ENCODE results near the gene RPS19BP1. TPM values are rescaled to one million over a fixed set of nuclear protein-coding genes. Genes with fewer than 3 reads are reported as not detected.

Gene RPS19BP1, protein sequence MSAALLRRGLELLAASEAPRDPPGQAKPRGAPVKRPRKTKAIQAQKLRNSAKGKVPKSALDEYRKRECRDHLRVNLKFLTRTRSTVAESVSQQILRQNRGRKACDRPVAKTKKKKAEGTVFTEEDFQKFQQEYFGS
- total RNA-seq (2014; rRNA removed; shearing (Covaris generic)): 48.3 and 66.2 TPM in 2 replicates

DNA sequence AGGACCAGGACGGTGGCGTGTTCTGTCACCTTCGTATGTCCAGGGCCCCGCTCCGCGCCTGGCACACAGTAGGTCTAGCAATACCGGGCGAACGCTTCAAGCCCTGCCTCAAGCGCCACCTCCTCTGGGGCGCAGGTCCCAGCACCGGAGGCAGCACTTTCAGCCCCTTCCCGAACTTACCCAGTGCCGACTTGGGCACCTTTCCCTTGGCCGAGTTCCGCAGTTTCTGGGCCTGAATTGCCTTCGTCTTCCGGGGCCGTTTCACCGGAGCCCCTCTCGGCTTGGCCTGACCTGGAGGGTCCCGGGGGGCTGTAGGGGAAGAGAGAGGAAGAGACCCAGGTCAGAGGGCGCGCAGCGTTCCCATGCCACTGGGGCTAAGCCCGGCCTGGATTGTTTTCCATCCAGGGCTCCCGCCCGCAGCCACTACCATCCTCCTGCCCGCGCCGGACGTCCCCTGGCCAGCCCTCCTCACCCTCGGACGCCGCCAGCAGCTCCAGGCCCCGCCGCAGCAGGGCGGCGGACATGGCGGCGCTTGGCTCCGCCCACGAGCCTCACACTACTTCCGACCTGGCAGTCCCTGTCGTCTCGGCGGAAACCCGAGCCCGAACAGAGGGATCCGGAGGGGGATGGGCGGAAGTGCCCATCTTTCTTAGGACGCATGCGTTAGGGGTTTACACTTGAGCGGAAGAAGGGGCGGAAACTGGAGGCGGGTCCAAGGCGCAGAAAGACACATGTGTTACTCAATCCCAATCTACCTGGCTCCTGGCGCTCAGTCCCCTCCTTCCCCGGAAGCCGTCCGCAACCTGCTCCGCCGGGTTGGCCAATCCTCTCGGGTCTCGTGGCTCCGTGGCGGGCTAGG is at the start of gene RPS19BP1:
TSS of gene RPS19BP1 (minus strand) at position 534 of the 859 bp plus-strand sequence. CDS start at position 524, 10 bp downstream.
- H3K36me3 ChIP-seq: peaks cover 5% of the 10 kb centered on the region
- H3K4me3 ChIP-seq: peak within 1 kb of the TSS; percentile 73
- DNase-seq: peak; percentile 98 to 99
- peaks cover 18% of the 10 kb centered on the region for H3K4me1 ChIP-seq
- H3K27me3 ChIP-seq: no peaks in the 10 kb centered on the region
- no peaks in the 10 kb centered on the region for H3K9me3 ChIP-seq (replicated peaks)
- peak within 1 kb of the TSS; percentile 44 for H3K27ac ChIP-seq

DNA sequence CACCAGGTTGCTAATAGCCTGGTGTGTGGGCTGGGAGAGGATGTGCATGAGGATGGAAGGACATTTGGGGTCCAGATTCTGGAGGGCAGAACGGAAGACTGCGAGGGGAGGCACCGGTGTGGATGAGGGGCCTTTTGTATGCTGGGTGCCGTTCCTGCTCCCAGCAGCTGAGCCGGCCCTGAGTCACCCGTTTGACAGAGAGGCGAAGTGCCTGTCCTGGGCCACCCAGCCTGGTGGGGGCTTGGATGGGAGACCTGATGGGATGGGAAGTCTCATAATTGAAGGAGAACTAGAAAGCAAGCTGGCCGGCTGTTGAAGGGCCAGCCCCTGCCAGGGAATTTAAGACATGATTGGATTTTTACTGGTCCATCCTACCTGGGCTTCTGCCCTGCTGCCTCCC is 48.8 kb upstream of the RPS19BP1 start:
- no peaks in the 10 kb centered on the region for H3K4me1 ChIP-seq
- no peak for DNase-seq
- no peak overlapping the region for H3K27ac ChIP-seq
- H3K4me3 ChIP-seq: no peak overlapping the region
- H3K27me3 ChIP-seq: no peaks in the 10 kb centered on the region
- no peaks in the 10 kb centered on the region for H3K9me3 ChIP-seq (replicated peaks)
- no peaks in the 10 kb centered on the region for H3K36me3 ChIP-seq

DNA sequence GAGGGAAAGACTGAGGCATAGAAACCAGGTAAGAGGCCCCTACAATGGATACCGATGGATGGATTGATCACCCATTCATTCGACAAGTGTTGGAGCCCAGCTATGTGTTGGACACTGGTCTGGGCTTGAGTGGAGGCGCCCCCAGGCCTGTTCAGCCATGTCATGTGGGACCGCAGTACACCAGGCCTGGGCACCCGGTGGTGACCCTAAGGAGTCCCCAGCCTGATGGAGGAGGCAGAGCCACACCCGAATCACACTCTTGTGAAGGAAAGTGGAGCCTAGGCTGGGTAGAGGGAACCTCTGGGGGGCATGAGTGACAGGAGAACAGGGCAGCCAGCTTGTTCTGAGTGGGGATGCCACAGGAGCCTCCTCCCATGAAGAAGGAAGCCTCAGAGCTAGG is 48.2 kb upstream of the RPS19BP1 start:
- H3K9me3 ChIP-seq (replicated peaks): no peaks in the 10 kb centered on the region
- H3K27me3 ChIP-seq: no peaks in the 10 kb centered on the region
- H3K27ac ChIP-seq: no peak overlapping the region
- H3K36me3 ChIP-seq: no peaks in the 10 kb centered on the region
- H3K4me3 ChIP-seq: no peak overlapping the region
- no peak for DNase-seq
- H3K4me1 ChIP-seq: no peaks in the 10 kb centered on the region

DNA sequence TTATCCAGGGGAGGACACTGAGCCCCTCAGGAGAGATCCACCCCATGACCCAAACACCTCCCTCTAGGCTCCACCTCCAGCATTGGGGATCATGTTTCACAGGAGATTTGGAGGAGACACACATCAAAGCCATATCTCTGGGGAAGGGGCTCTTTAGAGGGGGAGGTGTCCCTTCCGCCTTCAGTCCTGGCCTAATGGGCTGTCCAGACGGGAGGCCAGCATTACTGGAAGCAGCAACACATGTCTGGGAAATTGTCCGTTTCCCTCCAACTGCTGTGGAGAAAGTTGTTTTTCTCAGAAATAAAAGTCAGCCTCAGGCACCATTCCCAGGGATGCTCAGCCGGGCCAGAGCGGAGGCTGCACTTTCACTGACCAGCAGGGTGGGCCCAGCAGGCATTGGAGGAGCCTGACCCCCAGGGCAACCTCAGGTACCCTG is 47.5 kb upstream of the RPS19BP1 start:
- Histone ChIP-seq H3K4me3 (no peak overlapping the region), H3K9me3 (replicated peaks) (no peaks in the 10 kb centered on the region), H3K27me3 (no peaks in the 10 kb centered on the region), H3K36me3 (no peaks in the 10 kb centered on the region), H3K27ac (no peak overlapping the region), H3K4me1 (no peaks in the 10 kb centered on the region)
- DNase-seq: no peak

DNA sequence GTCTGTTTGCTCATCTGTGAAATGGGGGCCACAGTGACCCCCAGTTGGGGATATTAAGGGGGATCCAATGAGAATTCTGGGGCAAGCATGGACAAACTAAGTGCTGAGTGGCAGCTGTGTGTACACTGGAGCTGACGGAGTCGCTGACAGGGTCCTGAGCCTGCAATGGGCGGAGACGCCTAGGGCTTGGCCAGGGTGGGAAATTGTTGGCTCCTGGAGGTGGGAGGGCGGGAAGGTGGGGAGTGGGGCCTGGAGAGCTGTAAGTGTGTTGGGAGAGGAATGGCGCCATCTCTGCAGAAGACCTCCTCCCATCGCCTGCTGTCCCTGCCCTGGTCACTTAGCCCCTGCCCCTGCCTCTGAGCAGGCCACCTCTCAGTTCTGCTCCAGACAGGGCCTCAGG is 45.4 kb upstream of the RPS19BP1 start:
- DNase-seq: no peak
- Histone ChIP-seq H3K9me3 (replicated peaks) (no peaks in the 10 kb centered on the region), H3K4me1 (no peaks in the 10 kb centered on the region), H3K36me3 (no peaks in the 10 kb centered on the region), H3K27ac (no peak overlapping the region), H3K4me3 (no peak overlapping the region), H3K27me3 (no peaks in the 10 kb centered on the region)

DNA sequence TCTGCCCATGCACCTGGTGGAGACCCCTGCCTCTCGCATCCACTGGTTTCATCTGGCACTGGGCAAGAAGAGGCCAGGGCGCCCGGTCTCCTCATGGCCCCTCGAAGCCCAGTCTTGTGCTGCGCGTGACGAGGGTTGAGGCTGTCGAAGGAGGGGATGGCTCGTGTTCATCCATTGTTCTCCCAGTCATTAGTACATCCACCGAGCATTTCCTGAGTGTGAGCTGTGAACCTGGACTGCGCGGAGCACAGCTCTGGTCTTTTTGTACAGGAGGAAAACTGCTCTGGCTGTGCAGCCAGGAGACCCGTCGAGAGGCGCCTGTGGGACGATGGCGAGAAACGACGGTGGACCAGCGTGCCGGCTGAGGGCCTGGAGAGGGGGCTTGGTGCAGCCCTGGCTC is 44.8 kb upstream of the RPS19BP1 start:
- no peak overlapping the region for H3K4me3 ChIP-seq
- no peak overlapping the region for H3K27ac ChIP-seq
- H3K27me3 ChIP-seq: no peaks in the 10 kb centered on the region
- no peaks in the 10 kb centered on the region for H3K36me3 ChIP-seq
- DNase-seq: no peak
- no peaks in the 10 kb centered on the region for H3K4me1 ChIP-seq
- no peaks in the 10 kb centered on the region for H3K9me3 ChIP-seq (replicated peaks)

DNA sequence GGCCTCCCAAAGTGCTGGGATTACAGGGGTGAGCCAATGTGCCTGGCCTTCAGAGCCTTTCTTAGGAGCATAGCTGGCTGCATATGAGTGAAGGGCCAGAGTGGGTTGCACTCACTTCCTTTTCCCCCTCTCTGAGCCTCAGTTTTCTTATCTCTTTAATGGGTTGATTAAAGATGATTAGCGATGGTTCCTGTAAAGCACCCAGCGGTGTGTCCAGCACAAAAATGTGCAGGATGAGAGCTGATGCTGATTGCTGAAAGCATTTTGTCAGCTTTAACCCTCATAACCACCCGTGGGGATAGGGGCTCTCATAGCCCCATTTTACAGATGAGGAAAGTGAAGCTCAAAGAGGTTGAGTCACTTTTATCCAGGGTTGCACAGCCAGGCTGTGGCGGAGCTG is 43.5 kb upstream of the RPS19BP1 start:
- Histone ChIP-seq H3K36me3 (no peaks in the 10 kb centered on the region), H3K4me1 (no peaks in the 10 kb centered on the region), H3K27ac (no peak overlapping the region), H3K9me3 (replicated peaks) (no peaks in the 10 kb centered on the region), H3K4me3 (no peak overlapping the region), H3K27me3 (no peaks in the 10 kb centered on the region)
- DNase-seq: no peak

DNA sequence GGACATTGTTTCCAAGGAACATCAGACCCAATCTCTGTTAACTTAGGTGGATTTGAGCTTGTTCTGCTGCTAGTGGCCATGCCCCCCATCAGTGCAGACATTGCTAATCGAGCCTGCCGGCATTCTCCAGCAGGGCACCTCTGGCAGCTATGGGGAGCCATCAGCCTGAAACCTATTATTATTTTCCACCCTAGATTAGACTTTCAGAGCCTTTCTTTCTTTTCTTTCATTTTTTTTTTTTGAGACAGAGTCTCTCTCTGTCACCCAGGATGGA is 42.9 kb upstream of the RPS19BP1 start:
- no peaks in the 10 kb centered on the region for H3K4me1 ChIP-seq
- no peak for DNase-seq
- no peak overlapping the region for H3K27ac ChIP-seq
- H3K4me3 ChIP-seq: no peak overlapping the region
- no peaks in the 10 kb centered on the region for H3K36me3 ChIP-seq
- no peaks in the 10 kb centered on the region for H3K9me3 ChIP-seq (replicated peaks)
- H3K27me3 ChIP-seq: no peaks in the 10 kb centered on the region

DNA sequence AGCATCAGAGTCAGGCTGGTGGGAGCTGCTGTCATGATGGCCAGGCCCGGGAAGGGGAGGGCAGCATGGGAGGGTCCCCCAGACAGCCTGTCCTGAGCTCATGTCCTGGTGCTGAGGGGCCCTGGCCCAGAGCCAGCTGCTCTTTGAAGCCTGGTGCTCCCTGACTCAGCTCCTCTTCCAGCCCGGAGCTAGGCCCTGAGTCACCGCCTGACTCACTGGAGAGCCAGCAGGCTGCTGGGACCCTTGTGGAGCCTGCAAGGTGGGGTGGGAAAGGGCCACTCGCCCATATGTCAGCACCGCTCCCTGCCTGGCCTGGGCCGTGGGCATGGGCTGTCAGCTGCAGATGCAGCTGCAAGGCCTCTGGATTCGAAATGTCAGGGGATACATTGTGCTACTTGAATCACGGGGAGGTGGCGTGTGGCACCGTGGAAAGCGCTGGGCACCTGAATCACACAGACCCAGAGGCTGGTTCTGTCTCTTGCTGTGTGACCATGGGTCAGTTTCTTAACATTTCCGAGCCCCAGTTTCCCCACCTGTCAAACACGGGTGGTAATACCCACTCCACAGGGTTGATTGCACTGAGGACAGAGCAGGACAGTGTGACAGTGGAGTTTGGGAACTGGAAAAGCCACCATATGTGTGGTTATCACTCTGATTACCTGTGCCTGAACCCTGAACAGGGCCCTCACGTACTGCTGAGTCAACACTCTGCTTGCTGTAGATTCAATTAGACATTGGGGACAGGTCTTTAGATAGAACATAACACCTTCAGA is 42.4 kb upstream of the RPS19BP1 start:
- DNase-seq: peak; percentile 20 to 45
- Histone ChIP-seq H3K27ac (no peak overlapping the region), H3K27me3 (no peaks in the 10 kb centered on the region), H3K9me3 (replicated peaks) (no peaks in the 10 kb centered on the region), H3K4me1 (no peaks in the 10 kb centered on the region), H3K36me3 (no peaks in the 10 kb centered on the region), H3K4me3 (no peak overlapping the region)

DNA sequence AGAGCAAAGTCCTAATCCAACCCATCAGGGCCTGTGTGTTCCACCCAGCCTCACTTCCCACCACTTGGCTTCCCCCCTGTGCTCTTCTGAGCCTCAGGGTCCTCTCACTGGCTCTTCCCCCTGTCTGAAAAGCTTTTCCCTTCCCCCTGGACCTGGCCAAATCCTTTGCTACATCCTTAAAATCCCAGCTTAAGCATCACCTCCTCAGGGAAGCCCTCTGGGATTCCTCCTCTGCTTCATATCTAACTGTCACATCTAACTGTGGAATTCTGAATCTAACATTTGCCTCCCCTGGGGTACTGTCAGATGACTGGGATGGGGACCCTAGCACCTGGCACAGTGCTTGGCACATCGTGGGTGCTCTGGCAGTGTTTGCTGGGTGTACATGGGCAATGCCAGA is 39.0 kb upstream of the RPS19BP1 start:
- H3K4me3 ChIP-seq: no peak overlapping the region
- no peaks in the 10 kb centered on the region for H3K27me3 ChIP-seq
- no peaks in the 10 kb centered on the region for H3K36me3 ChIP-seq
- no peak overlapping the region for H3K27ac ChIP-seq
- H3K9me3 ChIP-seq (replicated peaks): no peaks in the 10 kb centered on the region
- no peaks in the 10 kb centered on the region for H3K4me1 ChIP-seq
- no peak for DNase-seq

DNA sequence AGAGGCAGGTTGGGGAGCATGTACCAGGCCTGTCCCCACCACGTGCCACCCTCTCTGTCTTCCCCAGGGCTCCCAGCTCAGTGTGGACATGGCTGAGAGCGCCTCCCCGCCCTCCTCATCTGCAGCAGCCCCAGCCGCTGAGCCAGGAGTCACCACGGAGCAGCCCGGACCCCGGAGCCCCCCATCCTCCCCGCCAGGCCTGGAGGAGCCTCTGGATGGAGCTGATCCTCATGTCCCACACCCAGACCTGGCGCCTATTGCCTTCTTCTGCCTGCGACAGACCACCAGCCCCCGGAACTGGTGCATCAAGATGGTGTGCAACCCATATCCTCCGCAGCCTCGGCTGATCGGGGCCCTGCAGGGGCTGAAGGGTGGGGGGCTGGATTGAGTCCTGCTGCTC is 38.1 kb upstream of the RPS19BP1 start, which contains the start of gene CACNA1I:
TSS of gene CACNA1I (plus strand) at position 89 of the 400 bp plus-strand sequence. CDS start at position 89, 0 bp downstream.
- no peaks in the 10 kb centered on the region for H3K4me1 ChIP-seq
- no peak within 1 kb of the TSS for H3K4me3 ChIP-seq
- DNase-seq: no peak
- no peaks in the 10 kb centered on the region for H3K27me3 ChIP-seq
- H3K27ac ChIP-seq: no peak within 1 kb of the TSS
- no peaks in the 10 kb centered on the region for H3K36me3 ChIP-seq
- no peaks in the 10 kb centered on the region for H3K9me3 ChIP-seq (replicated peaks)

DNA sequence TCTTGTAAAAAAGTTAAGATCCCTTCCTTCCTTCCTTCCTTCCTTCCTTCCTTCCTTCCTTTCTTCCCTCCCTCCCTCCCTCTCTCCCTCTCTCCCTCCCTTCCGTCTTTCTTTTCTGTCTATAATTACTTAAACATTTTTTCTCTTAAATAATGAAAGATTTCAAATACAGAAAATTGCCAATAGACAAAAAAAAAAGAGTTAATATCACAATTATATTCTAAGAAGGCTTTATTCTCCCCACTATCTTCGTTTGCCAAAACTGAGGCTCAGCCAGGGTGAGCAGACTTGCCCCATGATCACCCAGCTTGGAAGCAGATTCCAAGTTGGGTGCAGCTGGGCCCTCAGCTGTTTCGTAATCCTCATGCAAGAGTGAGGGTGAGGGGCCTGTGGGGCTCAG is 37.7 kb upstream of the RPS19BP1 start:
- H3K27me3 ChIP-seq: no peaks in the 10 kb centered on the region
- H3K36me3 ChIP-seq: no peaks in the 10 kb centered on the region
- H3K4me3 ChIP-seq: no peak overlapping the region
- no peaks in the 10 kb centered on the region for H3K4me1 ChIP-seq
- no peak overlapping the region for H3K27ac ChIP-seq
- H3K9me3 ChIP-seq (replicated peaks): no peaks in the 10 kb centered on the region
- DNase-seq: no peak

DNA sequence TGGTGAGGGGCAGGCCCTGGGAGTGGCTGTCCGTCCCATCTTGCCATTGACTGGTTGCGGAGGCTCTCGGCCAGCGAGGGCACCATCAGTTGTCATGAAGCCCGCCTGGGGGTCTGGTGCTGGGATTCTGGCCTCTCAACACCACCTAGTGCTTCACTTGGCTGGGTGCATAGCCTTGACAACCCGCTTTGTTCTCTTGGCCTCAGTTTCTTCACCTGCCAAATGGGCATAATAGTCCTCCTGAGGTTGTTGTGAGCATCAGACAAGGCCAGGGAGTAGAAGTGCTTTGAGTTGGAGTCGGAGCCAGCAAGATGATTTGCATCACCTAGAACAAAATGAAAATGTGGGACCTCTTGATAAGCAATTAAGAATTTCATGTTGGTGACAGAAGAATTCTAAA is 36.5 kb upstream of the RPS19BP1 start:
- Histone ChIP-seq H3K27ac (no peak overlapping the region), H3K27me3 (no peaks in the 10 kb centered on the region), H3K36me3 (no peaks in the 10 kb centered on the region), H3K9me3 (replicated peaks) (no peaks in the 10 kb centered on the region), H3K4me1 (no peaks in the 10 kb centered on the region), H3K4me3 (no peak overlapping the region)
- DNase-seq: no peak

DNA sequence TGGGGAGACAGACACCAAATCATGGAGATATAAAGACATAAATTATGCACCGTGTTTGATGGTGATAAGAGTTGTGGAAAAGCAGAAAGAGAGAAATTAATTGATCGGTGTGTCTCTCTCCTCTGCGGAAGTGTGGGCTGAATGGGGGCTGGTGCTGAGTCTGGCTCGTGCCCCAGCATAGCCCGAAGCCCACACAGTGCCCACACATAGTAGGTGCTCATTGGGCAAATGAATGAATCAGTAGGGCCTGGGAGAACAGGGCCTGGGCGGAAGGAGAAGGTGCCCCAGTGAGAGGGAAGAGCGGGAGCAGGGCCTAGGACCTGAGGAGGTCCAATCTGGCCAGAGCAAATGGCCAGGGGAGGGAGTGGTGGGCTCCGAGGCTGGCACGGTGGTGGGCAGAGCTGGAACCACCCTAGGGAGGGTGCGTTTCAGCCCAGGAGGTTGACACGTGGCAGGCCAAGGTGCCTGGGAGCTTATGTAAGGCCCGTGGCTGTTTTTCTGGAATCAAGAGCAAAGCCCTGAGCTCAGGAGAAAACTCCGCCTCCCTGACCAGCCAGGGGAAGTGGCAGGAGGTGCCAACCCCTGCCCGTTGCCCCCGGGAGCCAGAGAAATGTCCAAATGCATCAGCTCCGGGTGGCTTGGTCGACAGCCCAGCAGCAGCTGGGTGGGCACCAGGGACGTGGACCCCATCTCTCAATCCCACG is 35.9 kb upstream of the RPS19BP1 start:
- Histone ChIP-seq H3K27me3 (no peaks in the 10 kb centered on the region), H3K36me3 (no peaks in the 10 kb centered on the region), H3K4me3 (no peak overlapping the region), H3K4me1 (no peaks in the 10 kb centered on the region), H3K27ac (no peak overlapping the region), H3K9me3 (replicated peaks) (no peaks in the 10 kb centered on the region)
- DNase-seq: no peak
